ENCODE data around the gene TERT. TPM values are rescaled to one million over a fixed set of nuclear protein-coding genes. Genes with fewer than 3 reads are reported as not detected.

TERT gene
- total RNA-seq, 3 donors from 2014 or later = under 0.01 TPM; not detected in 2

- Histone ChIP-seq H3K36me3 (no peaks in the 10 kb centered on the region), H3K4me1 (no peaks in the 10 kb centered on the region), H3K9me3 (peaks cover 0 to 10% of the 10 kb centered on the region in 2 donors), H3K27ac (no peak overlapping the region), H3K4me3 (no peak overlapping the region), H3K27me3 (peaks cover 0 to 54% of the 10 kb centered on the region in 2 donors)
- intact Hi-C loops (cut with DNase I; ENCODE audit: low total_unique reads) = no loop called here
- DNase-seq (ENCODE audit: low spot score in 2 of 2) = no peak
- no peak for TF ChIP-seq CTCF (IDR thresholded peaks at IDR 0.05)
- no peak for TF ChIP-seq POLR2A (IDR thresholded peaks at IDR 0.05)
- no peak for TF ChIP-seq POLR2AphosphoS5 (IDR thresholded peaks at IDR 0.05)
Observed at GRCh38 chr5:1214163-1214935, 80.5 kb downstream of the TERT start.

- intact Hi-C loops (cut with DNase I; ENCODE audit: low total_unique reads) = no loop called here
- no peaks in the 10 kb centered on the region for H3K36me3 ChIP-seq
- H3K4me3 ChIP-seq = no peak overlapping the region
- no peaks in the 10 kb centered on the region for H3K4me1 ChIP-seq
- no peak for TF ChIP-seq POLR2AphosphoS5 (IDR thresholded peaks at IDR 0.05)
- DNase-seq (ENCODE audit: low spot score in 2 of 2) = no peak
- H3K27ac ChIP-seq = no peak overlapping the region
- H3K27me3 ChIP-seq = peaks cover 0 to 50% of the 10 kb centered on the region in 2 donors
- H3K9me3 ChIP-seq = peaks cover 0 to 10% of the 10 kb centered on the region in 2 donors
Observed at GRCh38 chr5:1213508-1214162, 81.2 kb downstream of the TERT start.

GRCh38 chr5:1212881-1213280, 82.0 kb downstream of the TERT start:
- H3K4me3 ChIP-seq = no peak overlapping the region
- H3K36me3 ChIP-seq = no peaks in the 10 kb centered on the region
- H3K9me3 ChIP-seq = peaks cover 0 to 10% of the 10 kb centered on the region in 2 donors
- no peak for DNase-seq (ENCODE audit: low spot score in 2 of 2)
- H3K27ac ChIP-seq = no peak overlapping the region
- TF ChIP-seq POLR2A (IDR thresholded peaks at IDR 0.05) (no peak), CTCF (IDR thresholded peaks at IDR 0.05) (no peak), POLR2AphosphoS5 (IDR thresholded peaks at IDR 0.05) (no peak)
- H3K27me3 ChIP-seq = peaks cover 0 to 42% of the 10 kb centered on the region in 2 donors
- intact Hi-C loops (cut with DNase I; ENCODE audit: low total_unique reads) = no loop called here
- no peaks in the 10 kb centered on the region for H3K4me1 ChIP-seq

- Histone ChIP-seq H3K27ac (no peak overlapping the region), H3K4me1 (no peaks in the 10 kb centered on the region), H3K4me3 (no peak overlapping the region), H3K36me3 (no peaks in the 10 kb centered on the region), H3K27me3 (peaks cover 0 to 42% of the 10 kb centered on the region in 2 donors), H3K9me3 (peaks cover 0 to 10% of the 10 kb centered on the region in 2 donors)
- intact Hi-C loops (cut with DNase I; ENCODE audit: low total_unique reads) = no loop called here
- TF ChIP-seq CTCF (IDR thresholded peaks at IDR 0.05) = no peak
- TF ChIP-seq POLR2A (IDR thresholded peaks at IDR 0.05) = no peak
- DNase-seq (ENCODE audit: low spot score in 2 of 2) = no peak
Observed at GRCh38 chr5:1212271-1212670, 82.6 kb downstream of the TERT start.

GRCh38 chr5:1211701-1212100, 83.2 kb downstream of the TERT start:
- Histone ChIP-seq H3K4me3 (no peak overlapping the region), H3K9me3 (peaks cover 0 to 8% of the 10 kb centered on the region in 2 donors), H3K36me3 (no peaks in the 10 kb centered on the region), H3K4me1 (no peaks in the 10 kb centered on the region), H3K27ac (no peak overlapping the region), H3K27me3 (peaks cover 0 to 45% of the 10 kb centered on the region in 2 donors)
- TF ChIP-seq CTCF (IDR thresholded peaks at IDR 0.05) (no peak), POLR2AphosphoS5 (IDR thresholded peaks at IDR 0.05) (no peak), POLR2A (IDR thresholded peaks at IDR 0.05) (no peak)
- DNase-seq (ENCODE audit: low spot score in 2 of 2) = no peak
- intact Hi-C loops (cut with DNase I; ENCODE audit: low total_unique reads) = no loop called here

Measured in breast epithelium (tissue), 4 donors.